ENCODE data around the gene CASP4. TPM values are rescaled to one million over a fixed set of nuclear protein-coding genes. Genes with fewer than 3 reads are reported as not detected.

The CASP4 gene
- total and polyA plus RNA-seq, 2 experiments from 2014 or later: 0.35 TPM; not detected in 1

DNA sequence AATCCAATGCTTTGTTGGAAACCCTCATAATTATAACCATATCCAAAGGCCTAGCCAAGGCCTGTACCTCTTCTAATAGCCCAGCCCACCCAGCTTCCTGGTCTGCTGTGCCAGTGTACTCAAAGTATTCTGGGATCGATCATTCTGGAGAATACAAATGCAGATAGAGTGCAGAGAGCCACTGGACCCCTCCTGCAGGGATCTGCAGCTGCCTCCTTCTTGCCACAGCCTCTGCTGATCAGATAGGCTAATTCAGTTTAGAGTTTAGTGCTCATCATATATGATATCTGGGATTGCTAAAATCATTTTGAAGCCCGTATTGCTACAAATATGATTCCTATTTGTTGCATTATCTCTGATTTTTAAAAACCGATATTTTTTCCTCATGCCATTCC, 37.1 kb upstream of the CASP4 start (continued):
- TF ChIP-seq, protein P1, sequence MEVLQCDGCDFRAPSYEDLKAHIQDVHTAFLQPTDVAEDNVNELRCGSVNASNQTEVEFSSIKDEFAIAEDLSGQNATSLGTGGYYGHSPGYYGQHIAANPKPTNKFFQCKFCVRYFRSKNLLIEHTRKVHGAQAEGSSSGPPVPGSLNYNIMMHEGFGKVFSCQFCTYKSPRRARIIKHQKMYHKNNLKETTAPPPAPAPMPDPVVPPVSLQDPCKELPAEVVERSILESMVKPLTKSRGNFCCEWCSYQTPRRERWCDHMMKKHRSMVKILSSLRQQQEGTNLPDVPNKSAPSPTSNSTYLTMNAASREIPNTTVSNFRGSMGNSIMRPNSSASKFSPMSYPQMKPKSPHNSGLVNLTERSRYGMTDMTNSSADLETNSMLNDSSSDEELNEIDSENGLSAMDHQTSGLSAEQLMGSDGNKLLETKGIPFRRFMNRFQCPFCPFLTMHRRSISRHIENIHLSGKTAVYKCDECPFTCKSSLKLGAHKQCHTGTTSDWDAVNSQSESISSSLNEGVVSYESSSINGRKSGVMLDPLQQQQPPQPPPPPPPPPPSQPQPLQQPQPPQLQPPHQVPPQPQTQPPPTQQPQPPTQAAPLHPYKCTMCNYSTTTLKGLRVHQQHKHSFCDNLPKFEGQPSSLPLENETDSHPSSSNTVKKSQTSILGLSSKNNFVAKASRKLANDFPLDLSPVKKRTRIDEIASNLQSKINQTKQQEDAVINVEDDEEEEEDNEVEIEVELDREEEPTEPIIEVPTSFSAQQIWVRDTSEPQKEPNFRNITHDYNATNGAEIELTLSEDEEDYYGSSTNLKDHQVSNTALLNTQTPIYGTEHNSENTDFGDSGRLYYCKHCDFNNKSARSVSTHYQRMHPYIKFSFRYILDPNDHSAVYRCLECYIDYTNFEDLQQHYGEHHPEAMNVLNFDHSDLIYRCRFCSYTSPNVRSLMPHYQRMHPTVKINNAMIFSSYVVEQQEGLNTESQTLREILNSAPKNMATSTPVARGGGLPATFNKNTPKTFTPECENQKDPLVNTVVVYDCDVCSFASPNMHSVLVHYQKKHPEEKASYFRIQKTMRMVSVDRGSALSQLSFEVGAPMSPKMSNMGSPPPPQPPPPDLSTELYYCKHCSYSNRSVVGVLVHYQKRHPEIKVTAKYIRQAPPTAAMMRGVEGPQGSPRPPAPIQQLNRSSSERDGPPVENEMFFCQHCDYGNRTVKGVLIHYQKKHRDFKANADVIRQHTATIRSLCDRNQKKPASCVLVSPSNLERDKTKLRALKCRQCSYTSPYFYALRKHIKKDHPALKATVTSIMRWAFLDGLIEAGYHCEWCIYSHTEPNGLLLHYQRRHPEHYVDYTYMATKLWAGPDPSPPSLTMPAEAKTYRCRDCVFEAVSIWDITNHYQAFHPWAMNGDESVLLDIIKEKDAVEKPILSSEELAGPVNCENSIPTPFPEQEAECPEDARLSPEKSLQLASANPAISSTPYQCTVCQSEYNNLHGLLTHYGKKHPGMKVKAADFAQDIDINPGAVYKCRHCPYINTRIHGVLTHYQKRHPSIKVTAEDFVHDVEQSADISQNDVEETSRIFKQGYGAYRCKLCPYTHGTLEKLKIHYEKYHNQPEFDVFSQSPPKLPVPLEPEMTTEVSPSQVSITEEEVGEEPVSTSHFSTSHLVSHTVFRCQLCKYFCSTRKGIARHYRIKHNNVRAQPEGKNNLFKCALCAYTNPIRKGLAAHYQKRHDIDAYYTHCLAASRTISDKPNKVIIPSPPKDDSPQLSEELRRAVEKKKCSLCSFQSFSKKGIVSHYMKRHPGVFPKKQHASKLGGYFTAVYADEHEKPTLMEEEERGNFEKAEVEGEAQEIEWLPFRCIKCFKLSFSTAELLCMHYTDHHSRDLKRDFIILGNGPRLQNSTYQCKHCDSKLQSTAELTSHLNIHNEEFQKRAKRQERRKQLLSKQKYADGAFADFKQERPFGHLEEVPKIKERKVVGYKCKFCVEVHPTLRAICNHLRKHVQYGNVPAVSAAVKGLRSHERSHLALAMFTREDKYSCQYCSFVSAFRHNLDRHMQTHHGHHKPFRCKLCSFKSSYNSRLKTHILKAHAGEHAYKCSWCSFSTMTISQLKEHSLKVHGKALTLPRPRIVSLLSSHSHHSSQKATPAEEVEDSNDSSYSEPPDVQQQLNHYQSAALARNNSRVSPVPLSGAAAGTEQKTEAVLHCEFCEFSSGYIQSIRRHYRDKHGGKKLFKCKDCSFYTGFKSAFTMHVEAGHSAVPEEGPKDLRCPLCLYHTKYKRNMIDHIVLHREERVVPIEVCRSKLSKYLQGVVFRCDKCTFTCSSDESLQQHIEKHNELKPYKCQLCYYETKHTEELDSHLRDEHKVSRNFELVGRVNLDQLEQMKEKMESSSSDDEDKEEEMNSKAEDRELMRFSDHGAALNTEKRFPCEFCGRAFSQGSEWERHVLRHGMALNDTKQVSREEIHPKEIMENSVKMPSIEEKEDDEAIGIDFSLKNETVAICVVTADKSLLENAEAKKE (CRISPR knock-in tag; IDR thresholded peaks at IDR 0.05): no peak
- TF ChIP-seq ETS1 (IDR thresholded peaks at IDR 0.05) (no peak), EZH2phosphoT487 (IDR thresholded peaks at IDR 0.05; ENCODE audit: unreplicated experiment) (no peak), JUNB (IDR thresholded peaks at IDR 0.05; ENCODE audit: unreplicated experiment) (no peak), NANOG (IDR thresholded peaks at IDR 0.05; ENCODE audit: borderline replicate concordance) (no peak), EZH2 (IDR thresholded peaks at IDR 0.05; ENCODE audit: low read depth, unreplicated experiment) (no peak), ZNF331 (CRISPR knock-in tag; IDR thresholded peaks at IDR 0.05; ENCODE audit: low read depth) (no peak)
- TF ChIP-seq, protein P2, sequence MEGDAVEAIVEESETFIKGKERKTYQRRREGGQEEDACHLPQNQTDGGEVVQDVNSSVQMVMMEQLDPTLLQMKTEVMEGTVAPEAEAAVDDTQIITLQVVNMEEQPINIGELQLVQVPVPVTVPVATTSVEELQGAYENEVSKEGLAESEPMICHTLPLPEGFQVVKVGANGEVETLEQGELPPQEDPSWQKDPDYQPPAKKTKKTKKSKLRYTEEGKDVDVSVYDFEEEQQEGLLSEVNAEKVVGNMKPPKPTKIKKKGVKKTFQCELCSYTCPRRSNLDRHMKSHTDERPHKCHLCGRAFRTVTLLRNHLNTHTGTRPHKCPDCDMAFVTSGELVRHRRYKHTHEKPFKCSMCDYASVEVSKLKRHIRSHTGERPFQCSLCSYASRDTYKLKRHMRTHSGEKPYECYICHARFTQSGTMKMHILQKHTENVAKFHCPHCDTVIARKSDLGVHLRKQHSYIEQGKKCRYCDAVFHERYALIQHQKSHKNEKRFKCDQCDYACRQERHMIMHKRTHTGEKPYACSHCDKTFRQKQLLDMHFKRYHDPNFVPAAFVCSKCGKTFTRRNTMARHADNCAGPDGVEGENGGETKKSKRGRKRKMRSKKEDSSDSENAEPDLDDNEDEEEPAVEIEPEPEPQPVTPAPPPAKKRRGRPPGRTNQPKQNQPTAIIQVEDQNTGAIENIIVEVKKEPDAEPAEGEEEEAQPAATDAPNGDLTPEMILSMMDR (conservative IDR thresholded peaks at IDR 0.05; ENCODE audit: low read depth in 2 of 2): no peak

Measured in GM23338 (cell line).